ENCODE measurements around the gene EMC7.
"Not testable (repeated sequence)": the region's sequence is repeated elsewhere in the genome, so short reads cannot be mapped to it uniquely, and the experiment has no call there.

EMC7 gene

GRCh38 chr15:34101366-34102174, at the start of gene EMC7, which contains the start of gene PGBD4:
Gene EMC7 (minus strand): TSS chr15:34101862. CDS start chr15:34101839, 23 bp downstream.
Gene PGBD4 (plus strand): TSS chr15:34102083. CDS start chr15:34102532, 449 bp downstream.
- DNase-seq: peak; percentile 99

GRCh38 chr15:34147371-34148140, 45.9 kb upstream of the EMC7 start:
- DNase-seq: peak; percentile 3

- DNase-seq: no peak
These were observed 31.8 kb upstream of the EMC7 start for GRCh38 chr15:34133511-34133910.

- peak; percentile 10 for DNase-seq
These were observed 31.2 kb upstream of the EMC7 start for GRCh38 chr15:34132881-34133280.

- no peak for DNase-seq
These were observed 27.2 kb upstream of the EMC7 start for GRCh38 chr15:34128898-34129297.

- DNase-seq: no peak
These were observed 24.9 kb upstream of the EMC7 start for GRCh38 chr15:34126522-34126921.

- no peak for DNase-seq
These were observed 24.3 kb upstream of the EMC7 start for GRCh38 chr15:34125945-34126344.

- DNase-seq: no peak
These were observed 23.0 kb upstream of the EMC7 start for GRCh38 chr15:34124651-34125050.

- no peak for DNase-seq
These were observed 21.1 kb upstream of the EMC7 start for GRCh38 chr15:34122771-34123183.

GRCh38 chr15:34121786-34122185, 20.1 kb upstream of the EMC7 start:
- not testable (repeated sequence) for DNase-seq

- DNase-seq: not testable (repeated sequence)
These were observed 18.8 kb upstream of the EMC7 start for GRCh38 chr15:34120420-34120819.

GRCh38 chr15:34119291-34119690, 17.6 kb upstream of the EMC7 start:
- DNase-seq: no peak

GRCh38 chr15:34116620-34117019, 15.0 kb upstream of the EMC7 start:
- no peak for DNase-seq

- no peak for DNase-seq
These were observed 13.1 kb upstream of the EMC7 start for GRCh38 chr15:34114739-34115138.

- DNase-seq: no peak
These were observed 12.6 kb upstream of the EMC7 start for GRCh38 chr15:34114215-34114614.

- no peak for DNase-seq
These were observed 9.8 kb upstream of the EMC7 start for GRCh38 chr15:34111488-34111887.

GRCh38 chr15:34109797-34110663, 8.4 kb upstream of the EMC7 start:
- DNase-seq: peak; percentile 44

- no peak for DNase-seq
These were observed 5.7 kb upstream of the EMC7 start for GRCh38 chr15:34107315-34107714.

- DNase-seq: no peak
These were observed 4.8 kb upstream of the EMC7 start for GRCh38 chr15:34106423-34106822.

- DNase-seq: no peak
These were observed 688 bp upstream of the EMC7 start for GRCh38 chr15:34102175-34102925.

GRCh38 chr15:34099914-34100313, 1.7 kb downstream of the EMC7 start:
- DNase-seq: no peak

GRCh38 chr15:34085746-34086145, 15.9 kb downstream of the EMC7 start:
- no peak for DNase-seq
